CD4-positive, CD25-positive, alpha-beta regulatory T cell (primary cell): ENCODE data around the gene FCN2. TPM values are rescaled to one million over a fixed set of nuclear protein-coding genes. Genes with fewer than 3 reads are reported as not detected.

ENCODE experiments used
- polyA plus RNA-seq, 4 donors: library from polyadenylated mRNA; unstranded; fragments of 300-500 nt; fragmentation: Illumina TruSeq; gene quantifications; one replicate each; pipeline ENCODE4 v1.2.3, GENCODE V29; 2021
- total RNA-seq: library from RNA; stranded (reverse); gene quantifications from one replicate; pipeline ENCODE4 v1.2.3, GENCODE V29; 2022

Gene FCN2
- total and polyA plus RNA-seq, 5 donors from 2014 or later: not detected

Other genes with a start within 250 kb of the FCN2 start
- gene COL5A1, start 239.0 kb upstream of the FCN2 start, total RNA-seq: 1.7 TPM
- under 1 TPM in 2 of 4 donors, not detected in 2; 0.02 to 0.10 TPM for gene COL5A1, start 239.0 kb upstream of the FCN2 start, polyA plus RNA-seq
- gene FCN1, start 37.1 kb downstream of the FCN2 start, total RNA-seq: not detected
- 1 to 10 TPM in 2 of 4 donors, under 1 TPM in 1, not detected in 1; 0.72 to 7.1 (median 2.1) TPM for gene FCN1, start 37.1 kb downstream of the FCN2 start, polyA plus RNA-seq
- not detected for gene OLFM1, start 206.9 kb downstream of the FCN2 start, total RNA-seq
- not detected for gene OLFM1, start 206.9 kb downstream of the FCN2 start, polyA plus RNA-seq